Midbrain (tissue), 1 donor: ENCODE data around the gene C21orf58.

Experiments used
- DNase-seq: peaks from one replicate; lab custom pipeline; 2025; lab: John Stamatoyannopoulos, UW

Gene C21orf58

GRCh38 chr21:46295177-46295770 is 28.4 kb downstream of the C21orf58 start:
- DNase-seq, result no peak

GRCh38 chr21:46294647-46295176 is 29.0 kb downstream of the C21orf58 start:
- DNase-seq, result no peak

GRCh38 chr21:46291561-46291960 is 32.1 kb downstream of the C21orf58 start:
- DNase-seq, result no peak

- DNase-seq, result no peak
Observed at GRCh38 chr21:46289655-46290179, 34.0 kb downstream of the C21orf58 start.

GRCh38 chr21:46287541-46287940 is 36.1 kb downstream of the C21orf58 start:
- no peak for DNase-seq

- DNase-seq, result no peak
Observed at GRCh38 chr21:46286648-46287002, 37.0 kb downstream of the C21orf58 start.

GRCh38 chr21:46285761-46286647 is 37.7 kb downstream of the C21orf58 start, which contains the start of gene YBEY:
Gene YBEY, plus strand, starts transcription at chr21:46286342. Its CDS starts 572 bp downstream, at chr21:46286914.
- DNase-seq, result peak; percentile 91

- no peak for DNase-seq
Observed at GRCh38 chr21:46285206-46285661, 38.4 kb downstream of the C21orf58 start, which contains the start of gene MCM3AP. Gene MCM3AP, minus strand, starts transcription at chr21:46285611. Its CDS starts 325 bp downstream, at chr21:46285286.

GRCh38 chr21:46284733-46285132 is 38.9 kb downstream of the C21orf58 start:
- DNase-seq, result no peak

- no peak for DNase-seq
Observed at GRCh38 chr21:46284077-46284644, 39.5 kb downstream of the C21orf58 start.

- DNase-seq, result no peak
Observed at GRCh38 chr21:46274797-46275390, 48.8 kb downstream of the C21orf58 start.

GRCh38 chr21:46273341-46273740 is 50.3 kb downstream of the C21orf58 start:
- DNase-seq, result no peak

- no peak for DNase-seq
Observed at GRCh38 chr21:46269466-46269865, 54.2 kb downstream of the C21orf58 start.

- DNase-seq, result no peak
Observed at GRCh38 chr21:46268371-46268770, 55.3 kb downstream of the C21orf58 start.

GRCh38 chr21:46266946-46267345 is 56.7 kb downstream of the C21orf58 start:
- DNase-seq, result no peak

- no peak for DNase-seq
Observed at GRCh38 chr21:46265736-46266525, 57.7 kb downstream of the C21orf58 start.

- no peak for DNase-seq
Observed at GRCh38 chr21:46264690-46265144, 59.0 kb downstream of the C21orf58 start.

- no peak for DNase-seq
Observed at GRCh38 chr21:46264046-46264689, 59.5 kb downstream of the C21orf58 start.

GRCh38 chr21:46256501-46256994 is 67.1 kb downstream of the C21orf58 start:
- no peak for DNase-seq

- no peak for DNase-seq
Observed at GRCh38 chr21:46255758-46256337, 67.8 kb downstream of the C21orf58 start.
